ENCODE data around the gene FLT3LG. TPM values are rescaled to one million over a fixed set of nuclear protein-coding genes. Genes with fewer than 3 reads are reported as not detected.

FLT3LG gene
- total RNA-seq, 1 donor from 2014 or later, result 13.1 TPM

- no peak for DNase-seq
- Mint-ChIP-seq H3K36me3 (ENCODE audit: unreplicated experiment) (no peaks in the 10 kb centered on the region), H3K4me3 (ENCODE audit: unreplicated experiment) (no peak overlapping the region), H3K9me3 (ENCODE audit: unreplicated experiment) (peaks cover 2% of the 10 kb centered on the region), H3K27ac (ENCODE audit: unreplicated experiment) (no peak overlapping the region), H3K27me3 (ENCODE audit: unreplicated experiment) (no peaks in the 10 kb centered on the region), H3K4me1 (ENCODE audit: low read depth, unreplicated experiment) (no peaks in the 10 kb centered on the region)
- no peak for TF ChIP-seq CTCF (IDR thresholded peaks at IDR 0.05; ENCODE audit: partially characterized antibody, unreplicated experiment)
These were observed 12.4 kb upstream of the FLT3LG start for GRCh38 chr19:49461656-49462055.

- Mint-ChIP-seq H3K9me3 (ENCODE audit: unreplicated experiment) (peaks cover 2% of the 10 kb centered on the region), H3K27me3 (ENCODE audit: unreplicated experiment) (no peaks in the 10 kb centered on the region), H3K4me1 (ENCODE audit: low read depth, unreplicated experiment) (no peaks in the 10 kb centered on the region), H3K4me3 (ENCODE audit: unreplicated experiment) (no peak overlapping the region), H3K27ac (ENCODE audit: unreplicated experiment) (peak overlapping the region; percentile 52), H3K36me3 (ENCODE audit: unreplicated experiment) (no peaks in the 10 kb centered on the region)
- no peak for DNase-seq
- TF ChIP-seq CTCF (IDR thresholded peaks at IDR 0.05; ENCODE audit: partially characterized antibody, unreplicated experiment), result no peak
These were observed 11.5 kb upstream of the FLT3LG start for GRCh38 chr19:49462492-49462891.

GRCh38 chr19:49463960-49464740 is 9.9 kb upstream of the FLT3LG start:
- H3K4me1 Mint-ChIP-seq (ENCODE audit: low read depth, unreplicated experiment), result peaks cover 5% of the 10 kb centered on the region
- TF ChIP-seq CTCF (IDR thresholded peaks at IDR 0.05; ENCODE audit: partially characterized antibody, unreplicated experiment), result no peak
- no peak for DNase-seq
- H3K9me3 Mint-ChIP-seq (ENCODE audit: unreplicated experiment), result peaks cover 2% of the 10 kb centered on the region
- no peak overlapping the region for H3K4me3 Mint-ChIP-seq (ENCODE audit: unreplicated experiment)
- no peaks in the 10 kb centered on the region for H3K36me3 Mint-ChIP-seq (ENCODE audit: unreplicated experiment)
- peaks cover 2% of the 10 kb centered on the region for H3K27me3 Mint-ChIP-seq (ENCODE audit: unreplicated experiment)
- H3K27ac Mint-ChIP-seq (ENCODE audit: unreplicated experiment), result no peak overlapping the region

GRCh38 chr19:49465371-49465770 is 8.6 kb upstream of the FLT3LG start:
- no peak for TF ChIP-seq CTCF (IDR thresholded peaks at IDR 0.05; ENCODE audit: partially characterized antibody, unreplicated experiment)
- no peaks in the 10 kb centered on the region for H3K9me3 Mint-ChIP-seq (ENCODE audit: unreplicated experiment)
- no peak overlapping the region for H3K4me3 Mint-ChIP-seq (ENCODE audit: unreplicated experiment)
- no peak overlapping the region for H3K27ac Mint-ChIP-seq (ENCODE audit: unreplicated experiment)
- H3K4me1 Mint-ChIP-seq (ENCODE audit: low read depth, unreplicated experiment), result peaks cover 6% of the 10 kb centered on the region
- peaks cover 6% of the 10 kb centered on the region for H3K27me3 Mint-ChIP-seq (ENCODE audit: unreplicated experiment)
- no peak for DNase-seq
- no peaks in the 10 kb centered on the region for H3K36me3 Mint-ChIP-seq (ENCODE audit: unreplicated experiment)

- peaks cover 3% of the 10 kb centered on the region for H3K9me3 Mint-ChIP-seq (ENCODE audit: unreplicated experiment)
- no peaks in the 10 kb centered on the region for H3K36me3 Mint-ChIP-seq (ENCODE audit: unreplicated experiment)
- H3K4me1 Mint-ChIP-seq (ENCODE audit: low read depth, unreplicated experiment), result peaks cover 9% of the 10 kb centered on the region
- no peak overlapping the region for H3K27ac Mint-ChIP-seq (ENCODE audit: unreplicated experiment)
- no peak overlapping the region for H3K4me3 Mint-ChIP-seq (ENCODE audit: unreplicated experiment)
- no peak for TF ChIP-seq CTCF (IDR thresholded peaks at IDR 0.05; ENCODE audit: partially characterized antibody, unreplicated experiment)
- no peak for DNase-seq
- H3K27me3 Mint-ChIP-seq (ENCODE audit: unreplicated experiment), result peaks cover 6% of the 10 kb centered on the region
These were observed 5.8 kb upstream of the FLT3LG start for GRCh38 chr19:49468199-49468598.
